SK-N-SH treated with all-trans-retinoic acid at 6 μM for 48 hours (cell line): ENCODE measurements around the gene MBD5.

ENCODE experiments used
- CREB5 ChIP-seq: fragments of 250-450 bp; sonication (Bioruptor Pico); IDR thresholded peaks from 2 replicates; pipeline ENCODE4 v1.5.1; 2020; ENCODE audit warnings: low read depth, mild to moderate bottlenecking, moderate library complexity
- ISL1 ChIP-seq: fragments of 250-450 bp; sonication (Bioruptor Pico); IDR thresholded peaks from 2 replicates; pipeline ENCODE4 v2.1.2; 2022; ENCODE audit warnings: mild to moderate bottlenecking, moderate library complexity
- PATZ1 ChIP-seq: fragments of 250-450 bp; sonication (Bioruptor Pico); IDR thresholded peaks from 2 replicates; pipeline ENCODE4 v1.8.0; 2020; ENCODE audit warnings: mild to moderate bottlenecking, moderate library complexity, borderline replicate concordance
- POU6F1 ChIP-seq: fragments of 250-450 bp; sonication (Bioruptor Pico); IDR thresholded peaks from 2 replicates; pipeline ENCODE4 v1.8.0; 2021; ENCODE audit warnings: low read depth, mild to moderate bottlenecking, moderate library complexity, borderline replicate concordance
- PPARA ChIP-seq: fragments of 250-450 bp; sonication (Bioruptor Pico); IDR thresholded peaks from 2 replicates; pipeline ENCODE4 v1.5.0; 2020; ENCODE audit warnings: mild to moderate bottlenecking, borderline replicate concordance
- TSHZ2 ChIP-seq: fragments of 250-450 bp; sonication (Bioruptor Pico); IDR thresholded peaks from 2 replicates; pipeline ENCODE4 v1.5.0; 2020; ENCODE audit warnings: mild to moderate bottlenecking, moderate library complexity
- ZFP30 ChIP-seq: fragments of 450-650 bp; formaldehyde crosslinking; IDR thresholded peaks from 2 replicates; pipeline ENCODE4 v1.5.0; 2022; ENCODE audit warnings: mild to moderate bottlenecking, moderate library complexity
- ZNF565 ChIP-seq: fragments of 450-650 bp; formaldehyde crosslinking; conservative IDR thresholded peaks from 2 replicates; pipeline ENCODE4 v1.5.0; 2020; ENCODE audit warnings: low read depth, mild to moderate bottlenecking, moderate library complexity

- TF ChIP-seq PATZ1 (CRISPR knock-in tag) = no peak
- no peak for TF ChIP-seq ZFP30 (CRISPR knock-in tag)
- TF ChIP-seq ISL1 (CRISPR knock-in tag) = no peak
- no peak for TF ChIP-seq TSHZ2 (CRISPR knock-in tag)
- no peak for TF ChIP-seq POU6F1 (CRISPR knock-in tag)
- no peak for TF ChIP-seq CREB5 (CRISPR knock-in tag)
- TF ChIP-seq PPARA (CRISPR knock-in tag) = no peak
- TF ChIP-seq ZNF565 (CRISPR knock-in tag) = no peak
Observed at GRCh38 chr2:148542614-148543013, 521.7 kb downstream of the MBD5 start.
